Measurements from ENCODE around the gene DLG2.

- TF ChIP-seq CTCF (IDR thresholded peaks at IDR 0.05; ENCODE audit: insufficient read depth, low read length) = no peak
- TF ChIP-seq REST (IDR thresholded peaks at IDR 0.05; ENCODE audit: insufficient replicate concordance, low read depth) = no peak
- TF ChIP-seq POLR2AphosphoS5 (IDR thresholded peaks at IDR 0.05; ENCODE audit: low read depth) = no peak
Measured at GRCh38 chr11:83528225-83528624, 2098.9 kb downstream of the DLG2 start.
